Activated CD8-positive, alpha-beta memory T cell treated with anti-CD3 and anti-CD28 coated beads, Interleukin-2, amount 10 ng/mL, durations not matched to agents 7 days and 5 days (primary cell): ENCODE results near the gene CROT. TPM values are rescaled to one million over a fixed set of nuclear protein-coding genes. Genes with fewer than 3 reads are reported as not detected.
A peak's percentile ranks its signal among the peaks of the same experiment; 100 is the strongest.

Source experiments
- ATAC-seq: fragments of 150-1000 bp; cut with Tn5 transposase; one replicate; pipeline ENCODE4 v1.10.0; 2021; ENCODE audit warnings: moderate library complexity
- CTCF ChIA-PET: fragments of 350-600 bp; sonication (Branson Sonifier 250); formaldehyde crosslinking; loops from one replicate; lab custom pipeline; 2021; ENCODE audit warnings: antibody characterized with exemption; lab: Charles Lee
- DNase-seq: peaks from one replicate; pipeline ENCODE4 v3.0.0-alpha.2; 2020
- H3K27ac Mint-ChIP-seq: one replicate; pipeline ENCODE4 v1.8.0; 2021; ENCODE audit warnings: mild to moderate bottlenecking, mixed read lengths
- H3K27me3 Mint-ChIP-seq: one replicate; pipeline ENCODE4 v1.8.0; 2021; ENCODE audit warnings: mixed read lengths
- H3K36me3 Mint-ChIP-seq: one replicate; pipeline ENCODE4 v1.8.0; 2021; ENCODE audit warnings: mild to moderate bottlenecking, mixed read lengths
- H3K4me1 Mint-ChIP-seq: one replicate; pipeline ENCODE4 v1.8.0; 2021; ENCODE audit warnings: mixed read lengths
- H3K4me3 Mint-ChIP-seq: one replicate; pipeline ENCODE4 v1.8.0; 2021; ENCODE audit warnings: mild to moderate bottlenecking, moderate library complexity, mixed read lengths
- H3K9me3 Mint-ChIP-seq: one replicate; pipeline ENCODE4 v1.8.0; 2022; ENCODE audit warnings: low read depth, mixed read lengths
- total RNA-seq, 2 experiments: library from RNA; stranded (reverse); gene quantifications; one replicate each; pipeline ENCODE4 v1.2.3, GENCODE V29; 2021

The CROT gene
- total RNA-seq, 2 experiments from 2014 or later: 10.3 to 11.5 TPM

DNA sequence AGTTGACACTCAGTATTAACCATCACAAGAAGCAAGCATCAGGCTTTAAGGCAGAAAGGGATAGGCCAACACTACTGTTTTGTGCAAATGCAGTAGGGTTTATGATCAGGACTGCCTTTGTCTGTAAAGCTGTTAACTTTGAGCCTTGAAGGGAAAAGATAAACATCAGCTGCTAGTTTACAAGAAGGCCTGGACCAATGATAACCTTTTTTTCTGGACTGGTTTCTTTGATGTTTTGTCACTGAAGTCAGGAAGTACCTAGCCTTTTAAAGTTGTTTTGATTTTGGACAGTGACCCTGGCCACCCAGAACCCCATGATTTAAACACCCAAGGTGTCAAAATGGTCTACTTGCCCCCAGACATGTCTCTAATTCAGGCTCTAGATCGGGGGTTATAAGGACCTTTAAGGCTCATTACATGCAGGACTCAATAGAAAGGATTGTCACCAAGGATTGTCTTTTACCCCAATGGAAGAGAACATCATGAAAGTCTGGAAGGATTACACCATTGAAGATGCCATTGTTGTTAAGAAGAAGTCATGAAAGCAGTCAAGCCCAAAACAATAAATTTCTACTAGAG, 50.1 kb downstream of the CROT start:
- ATAC-seq (no peak), DNase-seq (no peak)
- Mint-ChIP-seq H3K4me1 (peaks cover 16% of the 10 kb centered on the region), H3K27ac (no peak overlapping the region), H3K4me3 (no peak overlapping the region), H3K36me3 (peaks cover 36% of the 10 kb centered on the region), H3K27me3 (no peaks in the 10 kb centered on the region), H3K9me3 (no peaks in the 10 kb centered on the region)
- CTCF ChIA-PET: no interaction called here

DNA sequence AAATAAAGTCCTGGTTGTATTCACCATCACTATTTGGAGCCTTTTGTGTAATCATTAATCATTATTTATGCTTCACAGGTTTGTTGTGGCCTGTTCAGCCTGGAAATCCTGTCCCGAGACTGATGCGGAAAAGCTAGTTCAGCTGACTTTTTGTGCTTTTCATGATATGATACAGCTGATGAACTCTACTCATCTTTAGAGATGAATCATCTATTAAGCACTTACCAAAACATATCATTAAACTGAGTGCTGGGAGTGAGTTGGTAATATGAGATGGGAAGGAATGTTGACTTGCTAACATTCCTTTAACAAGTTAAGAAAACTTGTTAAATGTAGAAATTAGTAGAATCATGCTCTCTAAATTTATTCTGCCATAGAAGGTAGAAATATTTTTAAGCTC, 53.0 kb downstream of the CROT start:
- no peak overlapping the region for H3K4me3 Mint-ChIP-seq
- CTCF ChIA-PET: interaction anchor here (1.3 to 1.4 kb wide), 2 partner anchors 18 to 72 kb away, joined by 3 to 6 read pairs; no protein-coding TSS in a partner anchor
- peaks cover 20% of the 10 kb centered on the region for H3K36me3 Mint-ChIP-seq
- peaks cover under 1% of the 10 kb centered on the region for H3K4me1 Mint-ChIP-seq
- no peak overlapping the region for H3K27ac Mint-ChIP-seq
- DNase-seq: no peak
- H3K9me3 Mint-ChIP-seq: no peaks in the 10 kb centered on the region
- no peaks in the 10 kb centered on the region for H3K27me3 Mint-ChIP-seq
- no peak for ATAC-seq

DNA sequence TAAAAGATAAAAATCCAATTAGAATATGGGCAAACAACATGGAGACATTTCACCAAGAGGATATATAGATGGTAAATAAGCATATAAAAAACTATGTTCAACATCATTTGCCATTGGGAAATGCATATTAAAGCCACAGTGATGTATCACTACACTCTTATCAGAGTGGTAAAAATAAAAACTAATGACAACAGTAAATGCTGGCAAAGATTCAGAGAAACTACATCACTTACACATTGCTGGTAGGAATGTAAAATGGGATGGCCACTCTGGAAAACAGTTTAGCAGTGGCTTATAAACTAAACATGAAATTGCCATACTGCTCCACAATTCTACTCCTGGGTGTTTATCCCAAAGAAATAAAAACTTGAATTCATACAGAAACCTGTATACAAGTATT, 59.2 kb downstream of the CROT start:
- ATAC-seq (no peak), DNase-seq (no peak)
- CTCF ChIA-PET: interaction anchor here (1.0 to 3.5 kb wide), 2 partner anchors 11 to 43 kb away, joined by 4 to 13 read pairs; no protein-coding TSS in a partner anchor
- H3K4me3 Mint-ChIP-seq: no peak overlapping the region
- H3K27me3 Mint-ChIP-seq: no peaks in the 10 kb centered on the region
- no peaks in the 10 kb centered on the region for H3K4me1 Mint-ChIP-seq
- no peaks in the 10 kb centered on the region for H3K9me3 Mint-ChIP-seq
- H3K27ac Mint-ChIP-seq: no peak overlapping the region
- no peaks in the 10 kb centered on the region for H3K36me3 Mint-ChIP-seq

- ATAC-seq (no peak), DNase-seq (no peak)
- no peaks in the 10 kb centered on the region for H3K36me3 Mint-ChIP-seq
- H3K4me1 Mint-ChIP-seq: no peaks in the 10 kb centered on the region
- H3K27me3 Mint-ChIP-seq: no peaks in the 10 kb centered on the region
- no peaks in the 10 kb centered on the region for H3K9me3 Mint-ChIP-seq
- H3K27ac Mint-ChIP-seq: no peak overlapping the region
- CTCF ChIA-PET: no interaction called here
- H3K4me3 Mint-ChIP-seq: no peak overlapping the region
Observed at GRCh38 chr7:87411186-87411585, 65.7 kb downstream of the CROT start.

GRCh38 chr7:87413029-87413428, 67.6 kb downstream of the CROT start:
- no peak for ATAC-seq
- no peaks in the 10 kb centered on the region for H3K4me1 Mint-ChIP-seq
- H3K27me3 Mint-ChIP-seq: no peaks in the 10 kb centered on the region
- no peak overlapping the region for H3K4me3 Mint-ChIP-seq
- H3K9me3 Mint-ChIP-seq: no peaks in the 10 kb centered on the region
- H3K27ac Mint-ChIP-seq: no peak overlapping the region
- CTCF ChIA-PET: interaction anchor here (8.0 kb wide), 1 partner anchor 101 kb away, joined by 78 read pairs; no protein-coding TSS in a partner anchor
- DNase-seq: no peak
- no peaks in the 10 kb centered on the region for H3K36me3 Mint-ChIP-seq

- DNase-seq (no peak), ATAC-seq (no peak)
- Mint-ChIP-seq H3K4me1 (no peaks in the 10 kb centered on the region), H3K4me3 (no peak overlapping the region), H3K27me3 (no peaks in the 10 kb centered on the region), H3K9me3 (no peaks in the 10 kb centered on the region), H3K27ac (no peak overlapping the region), H3K36me3 (no peaks in the 10 kb centered on the region)
- CTCF ChIA-PET: interaction anchor here (1.3 to 8.0 kb wide), 3 partner anchors 10 to 177 kb away, joined by 3 to 78 read pairs (median 3); no protein-coding TSS in a partner anchor
Observed at GRCh38 chr7:87413951-87414793, 68.7 kb downstream of the CROT start.

- H3K27ac Mint-ChIP-seq: no peak overlapping the region
- no peak for ATAC-seq
Observed at GRCh38 chr7:87414794-87415188, 69.3 kb downstream of the CROT start.

DNA sequence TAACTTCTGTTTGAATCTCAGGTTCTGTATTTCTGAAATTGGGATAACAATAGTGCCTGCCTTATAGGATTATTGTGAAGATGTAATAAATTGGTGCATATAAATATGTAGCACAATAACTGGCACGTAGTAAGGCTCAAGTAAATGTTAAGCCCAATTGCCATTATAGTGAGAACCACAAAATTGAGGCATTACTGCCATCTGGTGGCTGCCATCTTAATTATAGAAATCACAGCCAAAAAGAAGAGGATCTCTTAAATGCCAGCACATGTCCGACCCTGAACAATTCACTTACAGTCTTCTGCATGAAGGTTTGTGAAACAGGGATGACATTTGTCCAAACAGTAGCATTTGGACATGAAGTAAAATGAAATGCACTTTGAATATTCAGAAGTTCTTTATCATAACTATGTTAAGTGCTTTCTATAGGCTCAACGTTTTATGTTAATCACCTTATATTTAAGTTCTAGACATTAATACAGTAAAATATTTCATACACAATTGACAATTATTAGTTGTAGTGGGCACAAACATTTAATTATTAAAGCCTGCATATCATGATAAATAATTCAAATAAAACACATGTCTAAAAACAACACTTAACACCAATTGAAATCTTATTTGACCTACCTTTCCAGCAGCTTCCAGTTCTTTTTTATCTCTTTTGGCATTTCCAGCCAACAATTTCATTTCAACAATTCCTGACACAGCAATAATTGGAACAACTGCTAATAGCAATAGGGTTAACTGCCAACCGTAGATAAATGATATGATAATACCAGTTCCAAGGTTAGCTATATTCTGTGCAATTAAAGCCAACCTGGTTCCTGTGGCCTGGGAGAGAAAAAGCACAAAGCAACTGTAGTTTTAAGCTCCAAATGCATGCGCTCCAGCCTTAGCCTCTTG, 71.5 kb downstream of the CROT start:
- DNase-seq (peak; percentile 74), ATAC-seq (peak; percentile 76)
- H3K4me1 Mint-ChIP-seq: no peaks in the 10 kb centered on the region
- CTCF ChIA-PET: interaction anchor here (0.6 to 8.0 kb wide), 18 partner anchors 7 to 490 kb away, joined by 3 to 78 read pairs (median 4); no protein-coding TSS in a partner anchor
- no peaks in the 10 kb centered on the region for H3K9me3 Mint-ChIP-seq
- H3K27me3 Mint-ChIP-seq: peaks cover 3% of the 10 kb centered on the region
- H3K4me3 Mint-ChIP-seq: no peak overlapping the region
- H3K27ac Mint-ChIP-seq: no peak overlapping the region
- H3K36me3 Mint-ChIP-seq: no peaks in the 10 kb centered on the region

More at GRCh38 chr7:87414794-87415188, 69.3 kb downstream of the CROT start:
- no peaks in the 10 kb centered on the region for H3K4me1 Mint-ChIP-seq
- CTCF ChIA-PET: interaction anchor here (1.2 to 8.0 kb wide), 6 partner anchors 10 to 487 kb away, joined by 3 to 78 read pairs (median 4); no protein-coding TSS in a partner anchor
- no peaks in the 10 kb centered on the region for H3K9me3 Mint-ChIP-seq
- no peaks in the 10 kb centered on the region for H3K36me3 Mint-ChIP-seq
- no peak overlapping the region for H3K4me3 Mint-ChIP-seq
- no peak for DNase-seq
- no peaks in the 10 kb centered on the region for H3K27me3 Mint-ChIP-seq

- H3K4me1 Mint-ChIP-seq: no peaks in the 10 kb centered on the region
- no peaks in the 10 kb centered on the region for H3K36me3 Mint-ChIP-seq
- H3K9me3 Mint-ChIP-seq: no peaks in the 10 kb centered on the region
- DNase-seq (no peak), ATAC-seq (no peak)
- no peak overlapping the region for H3K27ac Mint-ChIP-seq
- CTCF ChIA-PET: interaction anchor here (1.6 to 8.0 kb wide), 2 partner anchors 14 to 108 kb away, joined by 4 to 78 read pairs; no protein-coding TSS in a partner anchor
- peaks cover 8% of the 10 kb centered on the region for H3K27me3 Mint-ChIP-seq
- H3K4me3 Mint-ChIP-seq: no peak overlapping the region
Observed at GRCh38 chr7:87420173-87420572, 74.7 kb downstream of the CROT start.

DNA sequence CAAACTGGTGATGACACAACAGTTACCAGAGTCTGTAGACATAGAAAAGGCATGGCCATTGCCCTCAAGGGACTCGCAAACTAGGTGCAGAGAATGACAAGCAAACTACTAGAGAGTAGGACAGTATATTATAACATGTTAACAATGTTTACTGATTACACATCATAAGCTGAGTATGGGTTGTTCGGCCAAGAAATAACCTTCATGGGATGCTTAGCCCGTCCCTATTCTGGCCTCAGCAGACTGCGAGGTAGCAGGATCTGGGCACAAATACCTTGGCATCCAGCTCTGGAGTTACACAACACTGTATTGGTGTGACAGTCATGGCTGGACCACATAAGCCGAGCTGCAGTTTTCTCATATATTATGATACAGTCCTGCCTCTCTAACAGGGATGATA, 78.6 kb downstream of the CROT start:
- no peaks in the 10 kb centered on the region for H3K4me1 Mint-ChIP-seq
- H3K4me3 Mint-ChIP-seq: no peak overlapping the region
- H3K9me3 Mint-ChIP-seq: no peaks in the 10 kb centered on the region
- ATAC-seq: no peak
- H3K27ac Mint-ChIP-seq: no peak overlapping the region
- peaks cover 18% of the 10 kb centered on the region for H3K27me3 Mint-ChIP-seq
- H3K36me3 Mint-ChIP-seq: no peaks in the 10 kb centered on the region
- CTCF ChIA-PET: interaction anchor here (0.8 to 1.8 kb wide), 3 partner anchors 8 to 14 kb away, joined by 3 to 7 read pairs (median 3); no protein-coding TSS in a partner anchor
- DNase-seq: no peak

GRCh38 chr7:87426160-87426559, 80.7 kb downstream of the CROT start:
- no peaks in the 10 kb centered on the region for H3K36me3 Mint-ChIP-seq
- H3K27ac Mint-ChIP-seq: no peak overlapping the region
- no peaks in the 10 kb centered on the region for H3K4me1 Mint-ChIP-seq
- DNase-seq: no peak
- ATAC-seq: no peak
- no peak overlapping the region for H3K4me3 Mint-ChIP-seq
- no peaks in the 10 kb centered on the region for H3K9me3 Mint-ChIP-seq
- CTCF ChIA-PET: no interaction called here
- H3K27me3 Mint-ChIP-seq: peaks cover 18% of the 10 kb centered on the region

- Mint-ChIP-seq H3K27me3 (peaks cover 16% of the 10 kb centered on the region), H3K4me1 (no peaks in the 10 kb centered on the region), H3K9me3 (no peaks in the 10 kb centered on the region), H3K36me3 (no peaks in the 10 kb centered on the region), H3K4me3 (no peak overlapping the region), H3K27ac (no peak overlapping the region)
- CTCF ChIA-PET: no interaction called here
- DNase-seq (no peak), ATAC-seq (no peak)
Observed at GRCh38 chr7:87427288-87427687, 81.8 kb downstream of the CROT start.

DNA sequence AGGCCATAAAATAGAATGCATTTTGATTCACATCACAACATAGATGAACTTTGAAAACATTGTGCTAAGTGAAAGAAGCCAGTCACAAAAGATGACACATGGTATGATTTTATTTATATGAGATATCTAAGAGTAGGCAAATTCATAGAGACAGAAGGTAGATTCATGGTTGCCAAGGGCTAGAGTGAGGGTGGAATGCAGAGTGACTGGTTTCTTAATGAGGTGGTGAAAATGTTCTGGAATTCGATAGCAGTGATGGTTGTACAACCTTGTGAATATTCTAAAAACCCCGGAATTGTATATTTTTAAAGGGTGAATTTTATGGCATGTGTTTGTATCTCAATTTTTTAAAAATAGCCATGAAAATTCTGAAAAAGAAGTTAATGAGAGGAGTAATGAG, 87.1 kb downstream of the CROT start:
- CTCF ChIA-PET: no interaction called here

More for the DNA sequence above, 87.1 kb downstream of the CROT start:
- Mint-ChIP-seq H3K4me3 (no peak overlapping the region), H3K27me3 (peaks cover 11% of the 10 kb centered on the region), H3K36me3 (no peaks in the 10 kb centered on the region), H3K27ac (no peak overlapping the region), H3K4me1 (no peaks in the 10 kb centered on the region), H3K9me3 (no peaks in the 10 kb centered on the region)
- ATAC-seq: no peak
- DNase-seq: no peak
